Central memory CD8-positive, alpha-beta T cell (primary cell): ENCODE measurements around the gene SNN.

Source experiments
- ATAC-seq: fragments of 150-1000 bp; cut with Tn5 transposase; replicated peaks from 2 replicates; pipeline ENCODE4 v1.10.0; 2022; ENCODE audit warnings: mild to moderate bottlenecking, moderate FRiP score, moderate number of reproducible peaks; ENCODE audit not compliant: poor library complexity, severe bottlenecking; ENCODE audit errors: extremely low read depth
- DNase-seq, 2 donors: peaks; one replicate each; pipeline ENCODE4 v3.0.0; 2021; ENCODE audit warnings: low spot score in 2 of 2
- H3K27ac Mint-ChIP-seq: one replicate; pipeline ENCODE4 v1.8.0; 2022; ENCODE audit warnings: low read depth, mild to moderate bottlenecking, moderate library complexity, mixed read lengths
- H3K27me3 Mint-ChIP-seq: one replicate; pipeline ENCODE4 v1.8.0; 2022; ENCODE audit warnings: mixed read lengths
- H3K36me3 Mint-ChIP-seq: one replicate; pipeline ENCODE4 v1.8.0; 2022; ENCODE audit warnings: mild to moderate bottlenecking, moderate library complexity, mixed read lengths; ENCODE audit not compliant: insufficient read depth
- H3K4me1 Mint-ChIP-seq: one replicate; pipeline ENCODE4 v1.8.0; 2022; ENCODE audit warnings: mixed read lengths
- H3K4me3 Mint-ChIP-seq: one replicate; pipeline ENCODE4 v1.8.0; 2022; ENCODE audit warnings: mild to moderate bottlenecking, moderate library complexity, mixed read lengths
- H3K9me3 Mint-ChIP-seq: one replicate; pipeline ENCODE4 v1.8.0; 2022; ENCODE audit warnings: mixed read lengths

Gene SNN

DNA sequence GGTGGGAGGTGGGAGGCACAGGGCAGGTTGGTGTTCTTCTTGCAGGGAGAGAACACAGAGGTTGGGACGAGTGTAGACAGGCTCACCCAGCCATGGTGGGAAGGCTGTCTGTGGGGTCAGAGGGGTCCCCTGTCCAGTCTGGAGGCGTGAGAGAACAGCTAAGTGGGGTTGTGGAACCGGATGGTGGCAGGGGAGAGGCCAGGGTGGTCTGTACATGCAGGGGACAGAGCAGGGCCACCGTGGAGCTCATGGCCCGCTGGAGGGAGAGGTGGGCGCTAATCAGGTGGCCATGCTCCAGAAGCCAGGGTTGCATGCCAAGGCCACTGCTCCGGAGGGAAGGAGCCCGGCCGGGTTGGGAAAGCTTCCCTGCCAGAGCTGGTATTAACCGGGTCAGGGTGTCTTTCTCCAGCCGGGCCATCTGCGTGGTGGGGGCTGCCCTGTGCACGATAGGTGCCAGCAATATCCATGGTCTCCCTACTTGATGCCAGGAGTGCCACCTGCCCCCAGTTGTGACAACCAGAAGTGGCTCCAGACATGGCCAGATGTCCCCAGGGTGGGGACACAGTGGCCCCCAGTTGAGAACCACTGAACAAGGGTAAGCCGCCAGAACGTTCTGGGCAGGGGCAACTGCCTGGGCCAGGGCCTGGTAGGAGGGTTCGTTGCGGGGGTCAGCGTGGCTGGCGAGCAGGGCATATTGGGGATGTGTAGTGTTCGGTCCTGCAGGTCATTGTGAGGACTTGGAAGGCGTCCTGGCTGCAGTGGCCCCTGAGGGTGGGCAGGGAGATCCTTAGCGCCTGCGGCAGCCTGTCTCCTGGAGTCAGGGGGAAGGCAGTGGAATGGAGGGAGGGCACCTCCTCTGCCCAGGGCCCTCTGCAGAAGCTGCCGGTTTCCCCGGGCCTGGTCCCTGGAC lies 5.1 kb downstream of the SNN start:
- Mint-ChIP-seq H3K4me3 (peak overlapping the region; percentile 59), H3K4me1 (peaks cover 50% of the 10 kb centered on the region), H3K36me3 (peaks cover 25% of the 10 kb centered on the region), H3K9me3 (no peaks in the 10 kb centered on the region), H3K27ac (no peak overlapping the region), H3K27me3 (no peaks in the 10 kb centered on the region)
- DNase-seq (no peak), ATAC-seq (no peak)

DNA sequence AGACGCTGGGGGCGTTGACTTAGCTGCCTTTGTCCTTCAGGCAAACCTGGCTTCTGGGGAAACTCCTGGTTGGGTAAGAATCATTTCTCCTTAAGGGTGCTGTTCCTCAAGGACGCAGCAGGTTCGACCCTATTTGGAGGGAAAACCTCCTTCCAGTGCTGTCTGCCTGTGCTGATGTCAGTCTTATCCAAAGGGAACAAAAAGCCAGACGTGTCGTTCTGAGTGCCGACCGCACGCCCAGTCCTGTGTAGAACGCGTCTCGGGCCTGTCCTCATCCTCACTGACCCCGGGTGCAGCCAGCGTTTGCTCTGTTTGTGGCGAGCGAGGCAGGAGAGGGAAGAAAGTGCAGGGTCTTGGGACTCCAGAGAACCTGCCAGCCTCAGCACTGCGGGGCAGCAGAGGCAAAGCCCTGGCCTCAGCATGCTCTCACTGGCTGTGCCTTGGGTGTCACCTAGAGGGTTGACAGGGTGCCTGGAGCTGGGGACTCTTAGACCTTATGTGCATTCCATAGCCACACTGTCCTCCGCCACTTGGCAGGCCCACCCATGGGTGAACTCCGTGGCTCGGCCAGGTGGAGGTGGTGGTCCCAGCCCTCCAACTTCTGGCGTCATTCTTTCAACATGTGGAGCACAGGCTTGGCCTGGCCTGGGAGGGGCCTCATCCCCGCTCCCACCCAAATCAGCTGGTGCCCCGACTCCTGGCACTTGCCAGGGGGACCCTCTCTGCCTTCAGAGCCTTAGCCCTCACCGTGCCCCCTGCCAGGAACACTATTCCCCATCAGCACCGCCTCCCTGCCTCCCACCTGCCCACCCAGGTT lies 6.0 kb downstream of the SNN start:
- no peaks in the 10 kb centered on the region for H3K9me3 Mint-ChIP-seq
- peak overlapping the region; percentile 85 for H3K27ac Mint-ChIP-seq
- ATAC-seq (no peak), DNase-seq (no peak)
- H3K36me3 Mint-ChIP-seq, result peaks cover 33% of the 10 kb centered on the region
- H3K27me3 Mint-ChIP-seq, result no peaks in the 10 kb centered on the region
- no peak overlapping the region for H3K4me3 Mint-ChIP-seq
- H3K4me1 Mint-ChIP-seq, result peaks cover 53% of the 10 kb centered on the region

DNA sequence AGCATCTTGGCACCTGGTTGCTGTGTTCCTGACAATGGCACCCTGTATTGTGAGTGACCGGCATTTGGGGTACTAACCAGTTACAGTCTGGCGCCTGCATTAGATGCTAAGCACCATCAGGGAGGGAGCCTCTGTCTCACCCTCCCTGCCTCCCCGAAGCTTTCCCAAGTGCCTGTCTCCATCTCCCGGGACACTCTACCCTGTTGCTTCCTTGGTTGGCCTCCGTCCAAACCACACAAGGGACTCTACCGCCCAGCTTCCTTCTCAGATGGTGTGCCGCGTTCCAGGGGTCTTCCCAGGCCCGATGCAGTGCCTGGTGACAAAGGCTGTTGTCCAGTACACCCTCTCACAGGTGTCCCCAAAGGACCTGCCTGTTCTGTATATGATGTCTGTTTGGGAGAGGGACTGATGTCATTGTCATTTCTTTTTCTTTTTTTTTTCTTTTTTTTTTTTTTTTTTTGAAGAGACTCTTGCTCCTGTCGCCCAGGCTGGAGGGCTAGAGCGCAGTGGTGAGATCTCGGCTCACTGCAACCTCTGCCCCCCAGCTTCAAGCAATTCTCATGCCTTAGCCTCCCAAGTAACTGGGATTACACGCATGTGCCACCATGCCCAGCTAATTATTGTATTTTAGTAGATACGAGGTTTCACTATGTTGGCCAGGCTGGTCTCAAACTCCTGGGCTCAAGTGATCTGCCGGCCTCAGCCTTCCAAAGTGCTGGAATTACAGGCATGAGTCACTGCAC lies 6.7 kb downstream of the SNN start:
- DNase-seq (no peak), ATAC-seq (no peak)
- no peaks in the 10 kb centered on the region for H3K9me3 Mint-ChIP-seq
- H3K4me3 Mint-ChIP-seq, result no peak overlapping the region
- H3K27ac Mint-ChIP-seq, result peak overlapping the region; percentile 85
- peaks cover 39% of the 10 kb centered on the region for H3K36me3 Mint-ChIP-seq
- H3K27me3 Mint-ChIP-seq, result no peaks in the 10 kb centered on the region
- peaks cover 53% of the 10 kb centered on the region for H3K4me1 Mint-ChIP-seq

DNA sequence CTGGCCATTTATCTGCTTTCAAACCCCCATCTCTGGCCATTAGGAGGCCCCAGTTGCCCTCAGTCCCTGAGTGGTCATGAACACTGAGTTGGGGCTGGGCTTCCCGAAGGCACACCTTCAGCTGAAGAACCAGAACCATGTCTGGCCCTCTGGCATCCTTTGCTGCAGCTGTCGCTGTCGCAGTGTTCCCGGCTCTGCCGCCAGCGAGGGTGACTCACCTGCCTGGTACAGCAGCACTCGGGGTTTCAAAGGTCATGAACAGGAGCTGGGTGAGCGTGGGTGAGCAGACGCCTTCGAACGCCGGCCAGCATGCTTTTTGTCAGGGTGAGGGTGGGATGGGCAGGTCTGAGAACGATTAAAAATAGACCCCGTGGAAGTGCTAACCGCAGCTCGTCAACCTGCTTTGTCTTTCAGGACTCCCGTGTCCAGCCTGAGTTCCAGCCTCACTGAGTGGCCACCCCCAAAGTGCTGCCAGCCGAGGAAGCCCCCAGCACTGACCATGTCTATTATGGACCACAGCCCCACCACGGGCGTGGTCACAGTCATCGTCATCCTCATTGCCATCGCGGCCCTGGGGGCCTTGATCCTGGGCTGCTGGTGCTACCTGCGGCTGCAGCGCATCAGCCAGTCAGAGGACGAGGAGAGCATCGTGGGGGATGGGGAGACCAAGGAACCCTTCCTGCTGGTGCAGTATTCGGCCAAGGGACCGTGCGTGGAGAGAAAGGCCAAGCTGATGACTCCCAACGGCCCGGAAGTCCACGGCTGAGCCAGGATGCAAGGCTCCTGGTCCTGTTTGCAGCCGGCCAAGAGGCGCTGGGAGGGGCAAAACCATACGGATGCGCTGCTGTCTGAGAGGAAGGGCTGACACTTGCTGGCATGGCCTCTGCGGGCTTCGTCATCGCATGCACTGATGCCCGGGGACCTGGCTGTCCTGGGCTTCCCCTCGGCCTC lies 7.6 kb downstream of the SNN start:
- no peak overlapping the region for H3K4me3 Mint-ChIP-seq
- ATAC-seq (no peak), DNase-seq (no peak)
- H3K9me3 Mint-ChIP-seq, result no peaks in the 10 kb centered on the region
- H3K36me3 Mint-ChIP-seq, result peaks cover 37% of the 10 kb centered on the region
- peaks cover 45% of the 10 kb centered on the region for H3K4me1 Mint-ChIP-seq
- H3K27ac Mint-ChIP-seq, result no peak overlapping the region
- H3K27me3 Mint-ChIP-seq, result no peaks in the 10 kb centered on the region

DNA sequence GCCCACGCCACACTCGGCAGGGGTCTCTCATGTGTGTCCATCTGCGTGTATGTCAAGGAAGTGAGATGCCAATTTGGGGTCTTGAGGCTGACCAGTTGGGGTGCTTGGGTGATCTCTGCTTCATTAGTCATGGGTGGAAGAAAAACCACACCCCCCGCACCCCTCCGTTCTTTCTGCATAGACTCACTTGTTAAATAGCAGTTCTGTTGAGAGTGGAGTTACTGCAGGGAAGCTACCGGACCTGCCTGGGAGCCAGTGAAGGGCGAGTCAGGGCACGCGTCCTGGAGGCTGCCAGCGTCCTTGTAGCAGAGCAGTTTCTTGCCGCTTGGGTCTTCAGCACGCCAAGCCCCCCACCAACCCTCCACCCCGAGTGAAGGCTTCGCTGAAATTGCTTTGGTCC lies 8.5 kb downstream of the SNN start:
- peaks cover 35% of the 10 kb centered on the region for H3K36me3 Mint-ChIP-seq

DNA sequence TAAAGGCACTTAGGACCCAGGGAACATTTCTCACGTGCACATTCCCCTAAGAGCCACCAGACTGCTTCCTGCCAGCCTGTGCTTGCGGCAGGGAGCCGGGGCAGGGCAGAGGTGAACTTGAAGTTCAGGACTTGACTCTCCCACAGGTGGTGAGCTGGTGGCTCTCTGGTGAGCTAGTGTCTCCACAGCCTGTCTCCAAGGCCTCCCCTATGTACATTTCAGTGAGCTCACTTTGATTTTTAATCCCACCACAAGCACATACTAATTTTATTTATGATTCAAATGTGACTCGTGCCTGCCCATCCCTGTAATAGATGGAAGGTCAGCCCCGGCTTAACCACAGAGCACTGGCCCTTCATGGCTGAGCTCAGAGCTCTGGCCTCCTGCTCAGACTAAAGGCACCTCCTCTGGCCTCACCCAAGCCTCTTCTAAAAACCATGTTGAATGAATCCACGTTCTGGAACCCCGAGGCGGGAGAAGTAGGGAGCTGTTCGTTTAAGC lies 9.2 kb downstream of the SNN start:
- Mint-ChIP-seq H3K9me3 (no peaks in the 10 kb centered on the region), H3K4me3 (no peak overlapping the region), H3K4me1 (peaks cover 47% of the 10 kb centered on the region), H3K27me3 (no peaks in the 10 kb centered on the region), H3K36me3 (peaks cover 37% of the 10 kb centered on the region), H3K27ac (peak overlapping the region; percentile 62)
- ATAC-seq (no peak), DNase-seq (no peak)

More for the DNA sequence above, 8.5 kb downstream of the SNN start:
- Mint-ChIP-seq H3K4me3 (no peak overlapping the region), H3K9me3 (no peaks in the 10 kb centered on the region), H3K4me1 (peaks cover 49% of the 10 kb centered on the region), H3K27ac (no peak overlapping the region), H3K27me3 (no peaks in the 10 kb centered on the region)
- no peak for ATAC-seq
- DNase-seq, result no peak

DNA sequence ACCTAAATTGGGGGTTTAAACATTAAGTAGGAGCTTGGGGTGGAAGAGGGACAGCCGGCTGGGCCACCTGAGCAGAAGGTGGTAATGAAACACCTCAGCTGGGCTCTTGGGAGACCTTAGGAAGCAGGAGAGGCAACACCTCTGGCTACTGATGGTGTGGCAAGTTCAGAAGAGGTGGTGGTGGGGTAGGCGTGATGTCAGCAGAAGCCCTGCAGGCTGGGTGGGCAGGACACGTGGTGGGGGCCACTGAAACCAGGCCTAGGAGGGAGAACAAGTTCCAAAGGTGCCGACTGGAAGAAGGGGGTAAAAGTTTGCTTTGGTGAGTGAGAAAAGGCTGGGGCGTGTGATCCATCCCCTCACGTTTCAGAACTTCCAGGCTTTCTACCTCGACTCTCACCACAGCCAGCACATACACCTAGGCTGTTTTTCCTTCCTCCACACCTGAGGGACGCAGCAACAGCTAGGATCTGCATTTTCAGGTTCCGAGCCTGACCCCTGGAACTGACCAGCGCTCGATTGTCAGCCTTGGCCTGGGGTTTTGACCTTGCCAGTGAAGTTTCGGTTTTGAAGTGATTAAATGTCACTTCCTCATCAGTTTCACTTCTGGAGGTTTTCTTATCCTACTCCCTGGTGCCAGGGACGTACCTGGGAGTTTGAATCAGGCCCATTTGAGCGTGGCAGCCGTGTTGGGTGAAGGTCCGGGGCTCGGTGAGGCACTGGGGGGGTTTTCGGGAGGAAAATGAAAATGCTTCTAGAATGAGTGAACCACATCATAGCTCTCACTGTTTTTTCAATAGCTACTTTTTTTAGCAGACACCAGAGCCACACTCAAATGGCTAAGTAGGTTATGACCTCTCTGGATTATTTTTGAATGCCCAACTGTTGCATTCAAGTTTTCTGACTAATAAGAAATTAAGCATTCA lies 10.0 kb downstream of the SNN start:
- Mint-ChIP-seq H3K4me3 (no peak overlapping the region), H3K4me1 (peaks cover 39% of the 10 kb centered on the region)

DNA sequence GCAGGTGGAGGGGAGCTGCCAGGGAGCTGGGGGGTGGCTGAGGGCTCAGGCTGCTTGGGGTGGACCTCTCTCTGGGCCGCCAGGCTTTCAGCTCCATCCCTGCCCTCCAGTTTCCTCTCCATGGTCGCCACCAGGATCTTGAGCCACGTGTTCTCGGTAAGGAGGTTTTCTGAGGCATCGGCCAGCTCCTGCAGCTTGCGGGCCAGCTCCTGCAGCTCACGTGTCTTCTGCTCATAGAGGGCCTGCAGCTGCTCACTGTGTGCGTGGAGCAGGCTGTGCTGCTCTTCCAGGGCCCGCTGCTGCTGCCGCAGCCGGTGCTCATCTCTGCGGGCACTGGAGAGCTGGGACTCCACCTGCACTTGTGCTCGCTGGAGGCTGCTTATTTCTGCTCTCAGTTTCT lies 11.0 kb downstream of the SNN start:
- Mint-ChIP-seq H3K36me3 (peaks cover 46% of the 10 kb centered on the region), H3K27ac (no peak overlapping the region), H3K4me1 (peaks cover 35% of the 10 kb centered on the region), H3K27me3 (no peaks in the 10 kb centered on the region), H3K9me3 (no peaks in the 10 kb centered on the region), H3K4me3 (no peak overlapping the region)
- ATAC-seq (no peak), DNase-seq (no peak)

More for the DNA sequence above, 10.0 kb downstream of the SNN start:
- peaks cover 37% of the 10 kb centered on the region for H3K36me3 Mint-ChIP-seq
- no peak for DNase-seq
- H3K27ac Mint-ChIP-seq, result peak overlapping the region; percentile 62
- ATAC-seq, result no peak
- H3K27me3 Mint-ChIP-seq, result no peaks in the 10 kb centered on the region
- H3K9me3 Mint-ChIP-seq, result no peaks in the 10 kb centered on the region

DNA sequence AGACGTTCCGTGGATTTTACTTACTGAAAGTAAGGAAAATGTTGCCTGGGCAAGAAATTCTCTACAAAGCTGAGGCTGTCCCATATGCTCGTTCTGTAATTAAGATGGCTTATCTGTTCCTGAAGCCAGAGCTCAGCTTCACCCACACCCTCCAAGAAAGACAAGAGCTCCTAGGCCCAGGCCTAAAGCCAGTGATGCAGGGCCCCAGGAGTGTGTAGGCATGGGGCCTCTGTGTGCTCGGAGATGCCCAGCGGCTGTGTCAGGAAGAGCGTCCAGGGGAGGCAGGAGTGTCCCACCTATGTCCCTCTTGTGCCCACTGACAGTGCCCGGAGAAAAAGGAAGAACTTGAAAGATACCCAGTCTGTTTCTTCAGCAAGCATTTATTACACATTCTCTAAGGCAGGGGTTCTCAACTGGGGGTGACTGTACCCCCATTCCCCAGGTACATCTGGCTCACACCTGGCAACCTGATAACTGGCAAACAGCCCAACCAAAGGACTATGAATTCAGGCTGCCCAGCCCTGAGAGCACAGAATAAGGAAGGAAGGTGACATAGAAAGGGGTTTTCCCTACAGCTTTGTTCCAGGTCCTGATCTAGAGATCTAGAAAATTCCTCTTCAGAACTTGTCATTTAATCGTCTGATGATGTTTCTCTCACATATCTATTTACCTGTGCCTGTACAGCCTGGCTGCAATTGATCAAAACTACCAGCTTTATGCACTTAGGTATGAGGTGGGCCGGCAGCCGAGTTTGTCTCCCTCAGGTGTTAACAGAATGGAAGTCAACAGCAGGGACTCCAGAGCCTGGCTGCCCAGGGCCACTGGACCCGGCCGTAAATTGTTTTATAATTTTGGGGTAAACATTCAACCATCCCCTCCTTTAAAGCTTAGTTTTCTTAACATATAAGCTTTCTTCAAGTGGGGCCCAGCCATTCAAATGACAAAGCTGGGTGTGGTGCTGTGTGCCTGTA lies 12.0 kb downstream of the SNN start:
- DNase-seq (no peak), ATAC-seq (no peak)
- Mint-ChIP-seq H3K36me3 (peaks cover 51% of the 10 kb centered on the region), H3K4me1 (peaks cover 33% of the 10 kb centered on the region), H3K4me3 (no peak overlapping the region), H3K9me3 (no peaks in the 10 kb centered on the region), H3K27ac (no peak overlapping the region), H3K27me3 (no peaks in the 10 kb centered on the region)

DNA sequence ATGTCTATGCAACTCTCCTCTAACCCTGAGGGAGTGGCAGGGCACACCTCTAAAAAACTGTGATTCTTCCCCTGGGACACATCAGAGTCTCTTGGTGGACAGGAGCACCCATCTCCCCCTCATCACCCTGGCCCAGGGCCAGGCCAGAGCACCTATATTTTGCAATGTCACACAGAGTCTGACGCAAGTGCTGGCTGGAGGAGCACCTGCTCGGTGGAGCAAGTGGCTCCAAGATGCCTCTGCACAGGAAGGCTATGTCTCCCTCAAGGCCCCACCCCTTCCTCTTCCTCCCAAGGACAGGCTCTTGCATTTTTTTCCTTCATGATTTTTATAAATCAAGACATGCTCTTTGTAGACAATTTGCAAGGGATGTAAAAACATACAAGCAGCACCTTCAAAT lies 13.3 kb downstream of the SNN start:
- peaks cover 56% of the 10 kb centered on the region for H3K36me3 Mint-ChIP-seq
- no peak for ATAC-seq
- DNase-seq, result no peak
- H3K27me3 Mint-ChIP-seq, result no peaks in the 10 kb centered on the region
- no peaks in the 10 kb centered on the region for H3K9me3 Mint-ChIP-seq
- peak overlapping the region; percentile 26 for H3K4me3 Mint-ChIP-seq
- H3K4me1 Mint-ChIP-seq, result peaks cover 33% of the 10 kb centered on the region
- H3K27ac Mint-ChIP-seq, result no peak overlapping the region
